A673 (cell line): ENCODE results near the gene BSCL2.

Experiments used
- EZH2 ChIP-seq: fragments of 200-600 bp; sonication (generic); IDR thresholded peaks from 2 replicates; pipeline ENCODE4 v1.6.1; 2017; ENCODE audit warnings: borderline replicate concordance, low read depth, mild to moderate bottlenecking, mixed read lengths, antibody characterized with exemption, low read length; ENCODE audit not compliant: poor library complexity, severe bottlenecking
- TF ChIP-seq, protein P1 (sequence below): fragments of 300-800, 200-600 bp; sonication (generic); conservative IDR thresholded peaks from 2 replicates; pipeline ENCODE4 v1.5.1; 2017; ENCODE audit warnings: low read depth, mild to moderate bottlenecking, antibody characterized with exemption, low read length, moderate library complexity, mixed read lengths

- TF ChIP-seq, protein P1, sequence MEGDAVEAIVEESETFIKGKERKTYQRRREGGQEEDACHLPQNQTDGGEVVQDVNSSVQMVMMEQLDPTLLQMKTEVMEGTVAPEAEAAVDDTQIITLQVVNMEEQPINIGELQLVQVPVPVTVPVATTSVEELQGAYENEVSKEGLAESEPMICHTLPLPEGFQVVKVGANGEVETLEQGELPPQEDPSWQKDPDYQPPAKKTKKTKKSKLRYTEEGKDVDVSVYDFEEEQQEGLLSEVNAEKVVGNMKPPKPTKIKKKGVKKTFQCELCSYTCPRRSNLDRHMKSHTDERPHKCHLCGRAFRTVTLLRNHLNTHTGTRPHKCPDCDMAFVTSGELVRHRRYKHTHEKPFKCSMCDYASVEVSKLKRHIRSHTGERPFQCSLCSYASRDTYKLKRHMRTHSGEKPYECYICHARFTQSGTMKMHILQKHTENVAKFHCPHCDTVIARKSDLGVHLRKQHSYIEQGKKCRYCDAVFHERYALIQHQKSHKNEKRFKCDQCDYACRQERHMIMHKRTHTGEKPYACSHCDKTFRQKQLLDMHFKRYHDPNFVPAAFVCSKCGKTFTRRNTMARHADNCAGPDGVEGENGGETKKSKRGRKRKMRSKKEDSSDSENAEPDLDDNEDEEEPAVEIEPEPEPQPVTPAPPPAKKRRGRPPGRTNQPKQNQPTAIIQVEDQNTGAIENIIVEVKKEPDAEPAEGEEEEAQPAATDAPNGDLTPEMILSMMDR: no peak
- no peak for TF ChIP-seq EZH2
These were observed 6.1 kb upstream of the BSCL2 start for GRCh38 chr11:62713343-62713742.
